Endothelial cell of umbilical vein (primary cell): ENCODE results near the gene ATXN10. TPM values are rescaled to one million over a fixed set of nuclear protein-coding genes. Genes with fewer than 3 reads are reported as not detected.

ENCODE experiments used
- BruUV-seq: library from RNA; stranded (reverse); fragments of 400-500 nt; replicated peaks from 2 replicates; lab custom pipeline; 2021; lab: Mats Ljungman, UMichigan
- CTCF ChIA-PET: fragments of 300-600, 350-600 bp; sonication (Branson Sonifier 250); formaldehyde crosslinking; loops from one replicate; lab custom pipeline; 2021; ENCODE audit warnings: antibody characterized with exemption, inconsistent platforms; lab: Charles Lee
- POLR2A ChIA-PET: fragments of 300-600, 350-600 bp; sonication (Branson Sonifier 250); formaldehyde crosslinking; loops from one replicate; lab custom pipeline; 2021; ENCODE audit warnings: antibody characterized with exemption, inconsistent platforms; lab: Charles Lee
- DNase-seq: peaks from one replicate; pipeline ENCODE4 v3.0.0-alpha.2; 2011; ENCODE audit warnings: low read depth, low spot score
- FAIRE-seq: peaks from 2 replicates; lab custom pipeline; 2011; peaks lifted over from hg19 to GRCh38; lab: Jason Lieb, UNC
- H2AFZ ChIP-seq: 2 replicates; pipeline ENCODE4 v1.6.0; 2012; ENCODE audit warnings: low read depth, low read length, control low read depth, inconsistent platforms
- H3K27ac ChIP-seq: 2 replicates; pipeline ENCODE4 v1.5.1; 2011; ENCODE audit warnings: low read depth, mild to moderate bottlenecking, control low read depth, low read length, moderate library complexity; ENCODE audit not compliant: insufficient read depth
- H3K27me3 ChIP-seq, 2 experiments: 2 replicates each; pipeline versions ENCODE4 v1.6.0 to v1.6.1; 2011; ENCODE audit warnings: low read length in 2 of 2, mixed read lengths in 1 of 2; ENCODE audit not compliant: control insufficient read depth in 2 of 2, insufficient read depth in 2 of 2
- H3K36me3 ChIP-seq, 2 experiments: 2 replicates in 1 of 2; 3 replicates in 1 of 2; pipeline ENCODE4 v1.5.1; 2011; ENCODE audit warnings: low read length in 2 of 2, mild to moderate bottlenecking in 1 of 2, moderate library complexity in 1 of 2; ENCODE audit not compliant: control insufficient read depth in 2 of 2, insufficient read depth in 2 of 2; ENCODE audit errors: extremely low read depth in 1 of 2
- H3K4me1 ChIP-seq: 3 replicates; pipeline ENCODE4 v1.5.1; 2011; ENCODE audit warnings: mild to moderate bottlenecking, low read length; ENCODE audit not compliant: control insufficient read depth, insufficient read depth; ENCODE audit errors: extremely low read depth
- H3K4me2 ChIP-seq: 2 replicates; pipeline ENCODE4 v1.6.1; 2011; ENCODE audit warnings: low read length, control low read depth, mixed read lengths; ENCODE audit not compliant: insufficient read depth
- H3K4me3 ChIP-seq, 3 experiments: fragments of 200-600 bp in 1 of 3; sonication (generic), shearing (Covaris generic) in 1 of 3; replicated peaks in 1 of 3; 2 replicates each; pipeline ENCODE4 v1.5.1; 2011 to 2016; ENCODE audit warnings: control low read depth in 3 of 3, low read length in 3 of 3, mild to moderate bottlenecking in 2 of 3, inconsistent platforms in 1 of 3, low read depth in 1 of 3, moderate library complexity in 1 of 3; ENCODE audit not compliant: insufficient read depth in 1 of 3
- H3K79me2 ChIP-seq: 2 replicates; pipeline ENCODE4 v1.6.0; 2012; ENCODE audit warnings: low read length, inconsistent platforms; ENCODE audit not compliant: control insufficient read depth, insufficient read depth
- H3K9ac ChIP-seq: replicated peaks from 2 replicates; pipeline ENCODE3; 2011; ENCODE audit warnings: low read length, control low read depth; ENCODE audit not compliant: insufficient read depth; ENCODE audit errors: extremely low read depth
- H3K9me1 ChIP-seq: replicated peaks from 3 replicates; pipeline ENCODE4 v1.6.0; 2011; ENCODE audit warnings: mild to moderate bottlenecking, low read length; ENCODE audit not compliant: control insufficient read depth, insufficient read depth; ENCODE audit errors: extremely low read depth
- H3K9me3 ChIP-seq: replicated peaks from 2 replicates; pipeline ENCODE4 v1.5.1; 2012; ENCODE audit warnings: low read length, inconsistent platforms; ENCODE audit not compliant: control insufficient read depth, insufficient read depth
- H4K20me1 ChIP-seq: replicated peaks from 2 replicates; pipeline ENCODE3; 2011; ENCODE audit warnings: mild to moderate bottlenecking, low read length; ENCODE audit not compliant: control insufficient read depth, insufficient read depth; ENCODE audit errors: extremely low read depth
- CTCF ChIP-seq, 2 donors: IDR thresholded peaks; 1 replicate in 1 of 2; 2 replicates in 1 of 2; pipeline ENCODE4 v1.5.1; 2011; ENCODE audit warnings: low read length in 2 of 2, mild to moderate bottlenecking in 2 of 2, moderate library complexity in 2 of 2, control low read depth in 1 of 2, inconsistent platforms in 1 of 2, low read depth in 1 of 2; ENCODE audit not compliant: insufficient read depth in 1 of 2; ENCODE audit errors: extremely low read depth in 1 of 2
- EZH2 ChIP-seq: IDR thresholded peaks from 2 replicates; pipeline ENCODE4 v1.6.1; 2012; ENCODE audit warnings: borderline replicate concordance, low read depth, mild to moderate bottlenecking, moderate library complexity, low read length, inconsistent platforms; ENCODE audit not compliant: severe bottlenecking
- FOS ChIP-seq: IDR thresholded peaks from 2 replicates; pipeline ENCODE4 v1.6.1; 2011; ENCODE audit warnings: mild to moderate bottlenecking, low read length, moderate library complexity, borderline replicate concordance; ENCODE audit not compliant: insufficient read depth
- GATA2 ChIP-seq: IDR thresholded peaks from 2 replicates; pipeline ENCODE4 v1.7.0; 2011; ENCODE audit warnings: low read depth, mild to moderate bottlenecking, moderate library complexity, mixed read lengths, low read length; ENCODE audit not compliant: insufficient read length, insufficient read depth
- JUN ChIP-seq: IDR thresholded peaks from 2 replicates; pipeline ENCODE4 v1.6.1; 2011; ENCODE audit warnings: borderline replicate concordance, low read depth; ENCODE audit not compliant: insufficient read length, insufficient read depth
- MAX ChIP-seq: IDR thresholded peaks from 2 replicates; pipeline ENCODE4 v1.6.1; 2011; ENCODE audit not compliant: insufficient read depth, insufficient read length
- MYC ChIP-seq: IDR thresholded peaks from one replicate; pipeline ENCODE4 v1.6.1; 2011; ENCODE audit warnings: mild to moderate bottlenecking, low read depth, low read length
- POLR2A ChIP-seq: IDR thresholded peaks from 2 replicates; pipeline ENCODE4 v1.6.1; 2012; ENCODE audit warnings: low read depth, mild to moderate bottlenecking, control low read depth, low read length
- POLR2AphosphoS5 ChIP-seq: IDR thresholded peaks from 2 replicates; pipeline ENCODE4 v1.6.1; 2012; ENCODE audit warnings: low read depth, mild to moderate bottlenecking, control low read depth, low read length, moderate library complexity; ENCODE audit not compliant: insufficient read depth
- dilution Hi-C: fragments of 300-500 bp; cut with MboI; formaldehyde crosslinking; loops from one replicate; pipeline ENCODE4 v1.15.0; 2019; ENCODE audit warnings: low sequenced_read_pairs; ENCODE audit not compliant: extremely low pct_ligation_motif_present
- intact Hi-C: fragments of 100-400 bp; cut with micrococcal nuclease; formaldehyde crosslinking; loops from one replicate; pipeline ENCODE4 v1.10.0; 2022
- polyA plus RNA-seq, 4 experiments: library from polyadenylated mRNA; depleted of rRNA in 3 of 4; stranded (reverse) in 3 of 4; unstranded in 1 of 4; fragments of >200 nt; gene quantifications; 2 replicates each; pipeline versions ENCODE4 v1.2.1 to v1.2.3, GENCODE V29; 2011 to 2012; ENCODE audit warnings: missing spikeins in 1 of 4
- total RNA-seq: library from RNA; stranded (reverse); gene quantifications from 2 replicates; pipeline ENCODE4 v1.2.3, GENCODE V29; 2021

The ATXN10 gene
- total and polyA plus RNA-seq, 2 donors (not counting 3 experiments of a cell fraction or from before 2014, with no cell fraction given): 73.2 to 91.9 TPM

- no peak overlapping the region for H3K4me3 ChIP-seq
- ChIA-PET POLR2A (no interaction called here), CTCF (interaction anchor here (0.7 kb wide), 1 partner anchor 127 kb away, joined by 3 read pairs; no protein-coding TSS in a partner anchor)
- no peak overlapping the region for H3K27ac ChIP-seq
- intact Hi-C loops (no loop called here), dilution Hi-C loops (no loop called here)
- FAIRE-seq (no peak), DNase-seq (no peak)
- no peak overlapping the region for H3K9ac ChIP-seq
- peaks cover 40% of the 10 kb centered on the region for H4K20me1 ChIP-seq
- no peaks in the 10 kb centered on the region for H3K27me3 ChIP-seq
- no peak overlapping the region for H3K4me2 ChIP-seq
- BruUV-seq: no TSS peak
- H3K36me3 ChIP-seq: no peaks in the 10 kb centered on the region
- no peak for TF ChIP-seq POLR2AphosphoS5
- no peak for TF ChIP-seq MYC
- no peak for TF ChIP-seq FOS
- no peak for TF ChIP-seq CTCF (IDR thresholded peaks at IDR 0.05; ENCODE audit: extremely low read depth in 1 of 2, insufficient read depth in 1 of 2, low read depth in 1 of 2, low read length in 2 of 2)
- TF ChIP-seq JUN: no peak
- TF ChIP-seq POLR2A: no peak
- TF ChIP-seq EZH2: no peak
- TF ChIP-seq MAX: no peak
- TF ChIP-seq GATA2: no peak
- no peak overlapping the region for H2AFZ ChIP-seq
- H3K9me1 ChIP-seq: no peaks in the 10 kb centered on the region
- H3K4me1 ChIP-seq: peaks cover 22% of the 10 kb centered on the region
- H3K79me2 ChIP-seq: peaks cover 68% of the 10 kb centered on the region
- no peaks in the 10 kb centered on the region for H3K9me3 ChIP-seq
Observed at GRCh38 chr22:45683680-45684079, 12.0 kb downstream of the ATXN10 start.
